ENCODE results near the gene BBC3. TPM values are rescaled to one million over a fixed set of nuclear protein-coding genes. Genes with fewer than 3 reads are reported as not detected.

The BBC3 gene
- total RNA-seq, 4 donors from 2014 or later = 4.1 to 10.0 (median 5.5) TPM

GRCh38 chr19:47231215-47232054 lies 436 bp upstream of the BBC3 start:
- peak overlapping the region; percentile 97 to 100 (median 99) for H3K27ac ChIP-seq
- DNase-seq = peak; percentile 90 to 95 (median 93)
- H3K4me3 ChIP-seq = peak overlapping the region; percentile 76 to 99 (median 90)
- H3K9me3 ChIP-seq = no peaks in the 10 kb centered on the region
- peaks cover 3 to 55% (median 28%) of the 10 kb centered on the region in 4 donors for H3K4me1 ChIP-seq
- H3K36me3 ChIP-seq = no peaks in the 10 kb centered on the region
- no peaks in the 10 kb centered on the region for H3K27me3 ChIP-seq
- TF ChIP-seq, protein P1, sequence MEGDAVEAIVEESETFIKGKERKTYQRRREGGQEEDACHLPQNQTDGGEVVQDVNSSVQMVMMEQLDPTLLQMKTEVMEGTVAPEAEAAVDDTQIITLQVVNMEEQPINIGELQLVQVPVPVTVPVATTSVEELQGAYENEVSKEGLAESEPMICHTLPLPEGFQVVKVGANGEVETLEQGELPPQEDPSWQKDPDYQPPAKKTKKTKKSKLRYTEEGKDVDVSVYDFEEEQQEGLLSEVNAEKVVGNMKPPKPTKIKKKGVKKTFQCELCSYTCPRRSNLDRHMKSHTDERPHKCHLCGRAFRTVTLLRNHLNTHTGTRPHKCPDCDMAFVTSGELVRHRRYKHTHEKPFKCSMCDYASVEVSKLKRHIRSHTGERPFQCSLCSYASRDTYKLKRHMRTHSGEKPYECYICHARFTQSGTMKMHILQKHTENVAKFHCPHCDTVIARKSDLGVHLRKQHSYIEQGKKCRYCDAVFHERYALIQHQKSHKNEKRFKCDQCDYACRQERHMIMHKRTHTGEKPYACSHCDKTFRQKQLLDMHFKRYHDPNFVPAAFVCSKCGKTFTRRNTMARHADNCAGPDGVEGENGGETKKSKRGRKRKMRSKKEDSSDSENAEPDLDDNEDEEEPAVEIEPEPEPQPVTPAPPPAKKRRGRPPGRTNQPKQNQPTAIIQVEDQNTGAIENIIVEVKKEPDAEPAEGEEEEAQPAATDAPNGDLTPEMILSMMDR (IDR thresholded peaks at IDR 0.05) = no peak
- peak; percentile 43 to 68 for TF ChIP-seq POLR2A (IDR thresholded peaks at IDR 0.05)

GRCh38 chr19:47230054-47230920 lies 712 bp downstream of the BBC3 start:
- Histone ChIP-seq H3K4me1 (peaks cover 4 to 55% (median 32%) of the 10 kb centered on the region in 4 donors), H3K4me3 (peak overlapping the region; percentile 76 to 99 (median 90)), H3K27me3 (no peaks in the 10 kb centered on the region), H3K36me3 (no peaks in the 10 kb centered on the region), H3K9me3 (no peaks in the 10 kb centered on the region), H3K27ac (peak overlapping the region; percentile 97 to 100 (median 99))
- DNase-seq = peak; percentile 77 to 89 (median 84)
- no peak for TF ChIP-seq POLR2A (IDR thresholded peaks at IDR 0.05)
- TF ChIP-seq, protein P1 (IDR thresholded peaks at IDR 0.05) = peak; percentile 85 to 94 (median 90)

GRCh38 chr19:47229676-47230053 lies 1.3 kb downstream of the BBC3 start:
- no peak for DNase-seq
- Histone ChIP-seq H3K4me1 (peaks cover 4 to 55% (median 32%) of the 10 kb centered on the region in 4 donors), H3K27me3 (no peaks in the 10 kb centered on the region), H3K4me3 (peak overlapping the region; percentile 76 to 99 (median 90)), H3K9me3 (no peaks in the 10 kb centered on the region), H3K36me3 (no peaks in the 10 kb centered on the region), H3K27ac (peak overlapping the region; percentile 97 to 100 (median 99))
- TF ChIP-seq, protein P1 (IDR thresholded peaks at IDR 0.05) = no peak

DNA sequence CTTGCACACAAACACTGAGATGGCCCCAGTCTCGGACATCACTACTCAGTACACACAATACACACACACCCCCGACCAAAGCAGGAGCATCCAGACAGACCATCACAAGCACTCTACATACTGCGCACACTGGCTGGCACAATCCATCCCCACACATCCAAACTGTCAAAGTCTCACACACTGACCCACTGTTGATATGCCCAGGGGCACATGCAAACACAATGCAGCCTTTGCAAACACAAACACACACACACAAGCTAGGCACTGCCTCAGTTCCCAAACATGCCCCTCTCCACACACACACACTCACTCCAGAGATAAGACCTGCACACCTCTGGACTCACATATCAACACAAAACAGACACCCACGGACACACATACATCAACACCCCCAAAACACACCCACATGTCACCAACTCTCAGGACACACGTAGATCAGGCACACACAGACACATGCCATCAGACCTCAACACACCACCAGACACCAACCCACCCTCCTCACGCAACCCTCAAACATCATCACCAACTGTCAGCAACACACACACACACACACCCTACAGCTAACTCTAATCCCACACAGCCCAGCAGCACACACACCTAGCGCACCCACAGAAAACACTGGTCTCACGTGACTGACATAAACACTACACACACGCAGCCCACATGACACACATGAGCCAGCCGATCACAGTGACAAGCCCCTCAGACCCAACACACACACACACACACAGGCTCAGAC lies 1.9 kb downstream of the BBC3 start:
- Histone ChIP-seq H3K4me3 (peak overlapping the region; percentile 76 to 99 (median 90)), H3K9me3 (no peaks in the 10 kb centered on the region), H3K36me3 (no peaks in the 10 kb centered on the region), H3K27ac (peak overlapping the region; percentile 97 to 100 (median 99)), H3K4me1 (peaks cover 4 to 55% (median 32%) of the 10 kb centered on the region in 4 donors), H3K27me3 (no peaks in the 10 kb centered on the region)
- peak in 2 of 3 donors; percentile 49 to 62 for DNase-seq
- TF ChIP-seq, protein P1 (IDR thresholded peaks at IDR 0.05) = no peak
- no peak for TF ChIP-seq POLR2A (IDR thresholded peaks at IDR 0.05)

Measured in Peyer's patch (tissue), 4 donors.